GM21737 (cell line): ENCODE data around the gene PMP22.
"Not testable (repeated sequence)": the region's sequence is repeated elsewhere in the genome, so short reads cannot be mapped to it uniquely, and the experiment has no call there.

Experiments used
- ATAC-seq: cut with Tn5 transposase; IDR thresholded peaks from one replicate; pipeline ENCODE4 v1.9.1; 2021; ENCODE audit warnings: mild to moderate bottlenecking, moderate library complexity; ENCODE audit not compliant: unreplicated experiment

The PMP22 gene

DNA sequence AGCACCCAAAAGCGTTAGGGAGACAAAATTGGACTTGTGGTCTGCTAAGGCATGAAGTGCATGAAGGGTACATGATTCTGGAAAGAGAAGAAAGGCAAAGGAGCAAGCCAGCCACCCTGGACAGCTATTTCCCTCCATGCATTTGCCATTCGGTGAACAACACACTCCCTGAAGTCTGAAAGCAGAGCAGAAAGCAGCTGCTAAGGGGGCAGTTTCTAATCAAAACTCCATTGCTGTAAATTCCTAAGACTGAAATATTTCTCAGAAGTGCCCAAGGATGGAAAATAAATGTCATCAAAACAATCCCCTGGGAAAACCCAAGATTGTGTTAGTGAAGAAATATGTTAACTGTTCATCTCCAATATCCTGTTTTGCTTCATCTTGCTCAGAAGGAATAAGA is 44.3 kb downstream of the PMP22 start:
- no peak for ATAC-seq

DNA sequence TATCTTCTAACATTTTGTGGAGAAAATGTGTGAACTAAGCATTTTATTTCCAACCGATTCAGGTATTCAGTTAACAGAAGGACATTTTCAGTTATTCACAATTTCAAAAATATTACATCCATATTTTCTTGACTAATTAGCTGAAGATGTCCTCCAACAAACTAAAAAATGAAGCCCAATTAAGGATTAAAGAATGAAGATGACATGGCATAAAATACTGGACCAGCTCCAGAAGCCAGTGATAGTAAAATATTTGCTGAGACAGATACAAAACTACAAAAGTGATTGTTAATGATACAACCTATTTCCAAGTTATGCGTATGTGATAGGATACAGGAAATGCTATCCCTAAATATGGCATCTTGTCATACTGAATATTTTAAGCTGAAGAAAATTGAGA is 48.6 kb downstream of the PMP22 start:
- no peak for ATAC-seq

DNA sequence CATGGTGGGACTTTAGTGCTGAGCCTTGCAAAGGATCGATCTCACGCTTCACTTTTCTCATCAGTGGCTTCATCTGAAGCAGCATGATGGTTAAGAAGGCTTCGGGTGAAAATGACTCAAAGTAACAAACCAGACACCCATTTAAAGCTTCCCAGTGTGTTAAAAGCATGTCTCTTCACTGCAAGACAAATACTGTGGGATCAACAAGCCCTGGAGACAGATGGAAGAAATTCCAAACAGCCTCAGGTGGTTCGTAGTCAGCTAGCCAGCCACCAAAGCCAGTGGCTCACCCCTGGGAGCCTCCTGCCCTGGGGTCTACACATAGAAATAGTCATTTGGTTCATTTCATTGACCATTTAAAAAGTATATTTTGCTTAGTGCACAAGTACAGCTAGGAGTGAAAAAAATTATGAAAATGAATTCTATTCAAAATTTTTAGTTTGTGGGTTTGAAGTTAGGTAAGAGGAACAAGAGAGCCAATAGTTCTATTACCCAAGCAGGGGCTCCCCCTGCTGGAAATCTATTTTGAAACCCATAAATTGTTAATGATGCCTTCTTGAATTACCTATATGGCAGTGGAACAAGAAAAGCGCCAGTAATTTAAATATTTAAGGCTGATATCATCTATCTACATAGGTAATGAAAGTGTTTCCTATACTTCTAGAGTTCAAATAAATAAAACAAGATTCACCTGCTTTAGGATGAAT is 51.6 kb downstream of the PMP22 start:
- no peak for ATAC-seq

DNA sequence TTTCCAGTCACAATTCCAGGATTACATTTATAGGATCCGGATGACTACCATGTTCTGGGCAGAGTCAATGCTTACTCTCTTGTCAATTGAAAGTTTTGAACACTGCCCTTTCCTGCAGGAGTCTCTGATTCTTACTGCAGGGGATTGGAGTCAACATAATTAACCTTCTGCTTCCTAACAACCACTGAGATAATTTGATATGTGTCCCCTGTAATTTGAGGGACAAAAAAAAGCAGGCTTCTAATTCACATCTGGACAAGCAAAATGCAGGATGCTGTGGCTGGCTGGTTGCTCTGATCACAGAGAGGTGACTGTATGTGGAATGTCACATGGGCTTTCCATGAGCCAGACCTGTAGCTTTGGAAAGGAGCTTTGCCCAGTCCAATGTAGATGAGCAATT is 54.9 kb downstream of the PMP22 start:
- ATAC-seq: no peak

DNA sequence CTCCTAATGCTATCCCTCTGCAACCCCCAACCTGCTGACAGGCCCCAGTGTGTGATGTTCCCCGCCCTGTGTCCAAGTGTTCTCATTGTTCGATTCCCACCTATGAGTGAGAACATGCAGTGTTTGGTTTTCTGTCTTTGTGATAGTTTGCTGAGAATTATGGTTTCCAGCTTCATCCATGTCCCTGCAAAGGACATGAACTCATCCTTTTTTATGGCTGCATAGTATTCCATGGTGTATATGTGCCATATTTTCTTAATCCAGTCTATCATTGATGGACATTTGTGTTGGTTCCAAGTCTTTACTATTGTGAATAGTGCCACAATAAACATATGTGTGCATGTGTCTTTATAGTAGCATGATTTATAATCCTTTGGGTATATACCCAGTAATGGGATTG is 62.1 kb downstream of the PMP22 start:
- not testable (repeated sequence) for ATAC-seq

DNA sequence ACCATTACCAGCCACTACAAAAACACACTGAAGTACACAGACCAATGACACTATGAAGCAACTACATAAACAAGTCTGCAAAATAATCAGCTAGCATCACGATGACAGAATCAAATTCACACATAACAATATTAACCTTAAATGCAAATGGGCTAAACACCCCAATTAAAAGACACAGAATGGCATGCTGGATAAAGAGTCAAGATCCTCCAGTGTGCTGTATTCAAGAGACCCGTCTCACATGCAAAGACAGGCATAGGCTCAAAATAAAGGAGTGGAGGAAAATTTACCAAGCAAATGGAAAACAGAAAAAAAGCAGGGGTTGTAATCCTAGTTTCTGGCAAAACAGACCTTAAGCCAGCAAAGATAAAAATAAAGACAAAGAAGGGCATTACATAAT is 64.6 kb downstream of the PMP22 start:
- not testable (repeated sequence) for ATAC-seq

DNA sequence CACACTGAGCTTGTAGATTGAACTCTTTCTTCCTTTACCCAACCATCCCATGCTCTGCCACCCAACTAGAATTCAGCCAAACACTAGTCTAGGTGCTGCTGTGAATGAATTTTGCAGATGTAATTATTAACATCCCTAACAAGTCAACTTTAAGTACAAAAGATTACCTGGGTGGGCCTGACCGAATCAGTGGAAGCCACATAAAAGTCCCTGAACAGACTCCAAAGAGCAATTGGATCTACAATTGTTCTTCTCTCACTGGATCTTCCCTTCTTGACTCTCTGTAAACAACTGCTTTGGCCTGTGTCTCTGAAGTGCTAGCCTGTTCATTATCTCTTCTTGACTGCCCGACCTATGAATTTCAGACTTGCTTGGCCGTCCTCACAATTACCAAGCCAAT is 67.9 kb downstream of the PMP22 start:
- ATAC-seq: no peak

DNA sequence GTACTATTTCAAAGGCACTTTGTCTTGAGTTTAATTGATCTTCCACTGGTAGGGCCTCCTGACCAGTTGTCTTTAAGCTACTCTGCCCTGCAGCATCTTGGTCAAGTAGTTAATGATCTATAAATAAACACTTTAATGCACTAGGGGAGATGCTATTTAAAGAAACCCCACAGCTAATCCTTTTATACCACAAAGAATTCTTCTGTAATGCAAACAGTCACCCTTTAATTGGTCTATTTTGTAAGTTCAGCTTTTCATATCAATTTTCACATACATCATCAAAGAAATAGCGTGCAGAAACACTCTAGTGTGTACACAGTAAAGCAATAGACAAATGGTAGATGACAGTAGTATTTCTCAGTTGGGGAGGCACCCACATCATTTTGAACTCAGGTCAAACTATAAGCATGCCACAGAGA is 70.3 kb downstream of the PMP22 start:
- ATAC-seq: no peak

DNA sequence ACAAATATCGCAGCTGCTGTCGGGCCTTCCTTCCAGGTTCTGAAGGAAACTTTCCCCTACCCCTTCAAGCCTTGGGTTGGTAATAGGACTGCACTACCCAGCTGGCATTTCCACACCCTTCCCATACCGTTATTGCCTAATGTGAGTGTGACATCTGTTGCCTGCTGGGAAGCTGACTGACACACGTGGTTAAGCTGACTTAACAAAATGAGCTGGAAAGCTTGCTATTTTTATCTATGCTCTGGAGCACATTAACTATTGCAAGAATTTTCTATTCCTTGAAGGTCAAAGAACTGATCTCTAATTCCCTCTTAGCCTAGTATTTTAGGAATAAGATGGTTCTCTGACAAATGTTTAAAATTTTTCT is 79.5 kb downstream of the PMP22 start:
- no peak for ATAC-seq

DNA sequence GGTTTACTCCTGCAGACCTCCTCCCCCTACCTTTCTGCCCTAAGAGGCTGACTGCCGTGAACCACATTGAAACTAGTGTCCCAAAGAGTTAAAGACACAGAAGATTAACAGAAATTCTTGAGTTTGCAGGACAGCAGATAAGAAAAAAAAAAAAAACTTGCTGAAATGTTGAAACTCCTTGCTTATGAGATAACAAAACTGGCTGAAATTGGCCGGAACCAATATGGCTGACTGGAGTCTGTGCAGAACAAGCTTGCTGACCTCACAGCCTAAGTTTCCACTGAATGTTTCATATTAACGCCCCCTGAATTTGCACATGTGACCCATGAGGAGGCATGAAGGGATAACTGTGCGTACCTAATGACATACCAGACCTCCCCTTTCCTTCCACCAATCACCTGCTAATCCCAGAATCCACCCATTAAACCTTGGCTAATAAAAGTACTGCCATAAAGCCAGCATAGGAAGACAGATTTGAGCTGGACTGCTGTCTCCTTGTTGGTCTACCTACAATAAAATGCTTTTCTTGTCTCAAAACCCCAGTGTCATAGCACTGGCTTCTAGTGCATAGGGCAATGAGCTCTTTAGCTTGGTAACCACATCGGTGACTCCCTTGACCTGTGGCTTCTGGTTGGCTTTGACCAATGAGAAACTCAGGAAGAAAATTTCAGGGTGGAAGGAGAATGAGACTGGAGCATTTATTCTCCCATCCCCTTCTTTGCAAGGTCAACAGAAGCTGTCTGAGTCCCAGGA is 80.1 kb downstream of the PMP22 start:
- no peak for ATAC-seq

DNA sequence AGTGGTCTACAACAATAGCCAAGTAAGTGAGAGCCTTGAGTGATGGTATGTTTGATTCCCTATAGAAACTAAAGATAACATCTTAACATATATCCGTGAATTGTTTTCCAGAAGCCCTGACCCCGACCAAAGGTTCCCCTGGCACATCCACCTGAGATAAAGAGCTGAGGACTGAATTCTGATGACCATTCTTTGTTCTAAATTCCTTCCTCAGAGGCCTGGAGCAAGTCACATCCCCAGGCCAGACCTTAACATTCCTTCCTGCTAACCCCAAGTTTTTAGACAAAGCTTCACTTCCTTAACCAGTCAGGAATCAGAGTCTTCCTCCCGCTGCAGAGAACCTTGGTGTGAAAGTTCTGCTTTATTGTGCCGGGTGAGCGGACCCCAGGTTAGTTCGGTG is 83.3 kb downstream of the PMP22 start:
- ATAC-seq: no peak

DNA sequence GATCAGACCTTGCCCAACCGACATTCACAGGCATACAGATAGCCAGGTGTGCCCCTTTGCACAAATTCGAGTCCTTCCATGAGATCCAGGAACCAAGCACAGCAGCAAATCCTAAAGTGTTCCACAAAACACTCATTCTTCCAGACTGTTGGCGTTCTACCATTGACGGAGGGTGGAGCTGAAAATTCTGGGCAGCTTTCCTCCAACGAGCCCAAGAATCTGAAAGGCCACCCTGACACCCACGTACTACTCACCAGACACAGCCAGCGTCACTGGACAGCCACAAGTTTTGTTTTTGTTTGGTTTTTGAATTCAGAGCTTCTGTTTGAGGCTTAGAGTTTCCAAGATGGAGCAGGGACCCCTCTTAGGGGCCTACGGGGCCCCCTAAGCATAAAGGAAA is 83.8 kb downstream of the PMP22 start:
- no peak for ATAC-seq

DNA sequence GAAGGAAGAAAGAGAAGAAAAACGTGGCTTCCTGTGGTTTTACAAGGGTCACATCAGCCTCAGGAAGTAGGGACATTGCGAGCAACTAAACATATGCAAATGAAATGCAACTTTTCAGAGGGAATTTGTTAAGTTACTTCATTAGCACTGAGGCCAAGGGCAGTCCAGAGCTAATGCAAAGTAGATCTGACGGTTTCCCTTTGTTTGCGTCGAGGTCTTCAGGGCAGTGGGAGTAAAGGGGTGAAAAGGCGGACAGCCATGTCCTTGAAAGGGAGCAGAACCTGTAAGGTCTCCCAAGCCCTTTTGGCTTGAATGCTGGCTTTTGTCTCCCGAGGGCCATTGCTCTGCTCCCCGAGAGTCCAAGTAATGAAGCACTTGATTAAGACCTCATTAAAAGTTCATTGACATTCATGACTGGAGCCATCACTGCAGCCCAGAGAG is 85.0 kb downstream of the PMP22 start:
- ATAC-seq: no peak
